T-helper 9 cell (primary cell): ENCODE measurements around the gene C2.
"Not testable (repeated sequence)": the region's sequence is repeated elsewhere in the genome, so short reads cannot be mapped to it uniquely, and the experiment has no call there.

Experiments used
- DNase-seq: peaks from one replicate; pipeline ENCODE4 v3.0.0-alpha.2; 2020

Gene C2

DNA sequence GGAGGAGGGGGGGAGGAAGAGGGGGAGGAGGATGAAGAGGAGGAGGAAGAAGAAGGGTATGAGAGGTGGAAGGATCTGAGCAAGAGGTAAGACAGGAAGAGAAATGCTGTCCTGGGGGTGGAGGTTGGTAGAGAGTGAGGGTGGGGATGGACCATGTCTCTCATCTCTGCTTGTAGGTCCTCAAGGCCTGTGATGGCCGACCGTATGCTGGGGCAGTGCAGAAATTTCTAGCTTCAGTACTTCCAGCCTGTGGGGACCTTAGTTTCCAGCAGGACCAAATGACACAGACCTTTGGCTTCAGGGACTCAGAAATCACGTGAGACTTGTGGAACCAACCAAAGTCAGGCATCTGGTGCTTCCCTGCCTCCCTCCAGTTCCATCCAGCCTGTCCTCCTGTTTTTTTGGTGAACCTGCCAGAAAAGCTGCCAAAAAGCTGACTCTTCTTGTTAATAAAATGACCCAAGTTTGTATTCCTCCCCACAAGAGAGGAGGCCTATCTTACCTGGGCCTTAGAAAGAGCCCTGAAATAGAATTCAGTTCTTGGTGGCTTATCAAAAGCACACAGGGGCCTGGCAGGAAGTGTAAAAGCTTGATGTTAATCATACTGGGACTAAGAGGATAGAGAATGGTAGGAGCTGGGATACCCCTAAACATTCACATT, 51.9 kb downstream of the C2 start:
- DNase-seq = no peak

- not testable (repeated sequence) for DNase-seq
Observed at GRCh38 chr6:31980195-31980876, 52.8 kb downstream of the C2 start.

DNA sequence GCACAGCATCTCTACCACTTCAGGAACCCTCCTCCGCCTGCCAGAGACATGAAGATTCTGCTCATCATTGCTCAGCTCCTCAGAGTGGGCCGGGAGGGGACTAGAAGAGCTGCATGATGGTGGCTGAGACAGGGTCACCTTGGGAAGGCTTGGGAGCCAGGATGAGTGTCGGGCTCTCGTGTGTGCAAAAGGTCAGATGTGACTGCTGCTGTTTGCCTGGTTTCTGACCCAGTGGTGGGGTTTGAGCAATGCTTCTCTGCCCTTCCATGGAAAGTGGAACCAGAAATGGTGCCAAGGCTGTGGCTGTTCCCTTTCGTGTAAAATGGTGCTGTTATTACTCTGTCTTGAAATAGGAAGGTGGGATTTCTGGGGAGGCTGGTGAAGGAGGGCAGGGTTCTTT, 53.5 kb downstream of the C2 start:
- not testable (repeated sequence) for DNase-seq

DNA sequence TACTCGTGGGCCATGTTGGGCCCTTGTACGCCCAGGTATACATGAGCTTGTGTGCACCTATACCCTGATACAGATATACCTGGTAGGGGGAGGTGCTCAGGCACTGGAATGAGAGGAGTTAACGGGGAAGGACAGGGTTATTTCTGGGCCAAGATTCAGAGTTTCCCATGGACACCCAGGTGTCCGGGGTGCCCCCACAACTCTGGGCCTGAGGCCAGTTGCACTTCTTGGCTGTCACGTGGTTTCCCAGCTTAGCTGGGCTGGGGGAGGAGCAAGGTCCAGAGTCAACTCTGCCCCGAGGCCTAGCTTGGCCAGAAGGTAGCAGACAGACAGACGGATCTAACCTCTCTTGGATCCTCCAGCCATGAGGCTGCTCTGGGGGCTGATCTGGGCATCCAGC, 54.2 kb downstream of the C2 start, which contains the start of gene C4A:
Gene C4A (plus strand): TSS at position 314 of the 400 bp plus-strand sequence. CDS start 51 bp downstream, at position 365.
- not testable (repeated sequence) for DNase-seq

GRCh38 chr6:31989363-31989762, 61.8 kb downstream of the C2 start:
- not testable (repeated sequence) for DNase-seq

GRCh38 chr6:31994421-31994820, 66.9 kb downstream of the C2 start:
- DNase-seq = not testable (repeated sequence)
